Esophagus (tissue), 2 donors: ENCODE results near the gene IFT80. TPM values are rescaled to one million over a fixed set of nuclear protein-coding genes. Genes with fewer than 3 reads are reported as not detected.
"Not testable (repeated sequence)": the region's sequence is repeated elsewhere in the genome, so short reads cannot be mapped to it uniquely, and the experiment has no call there.

Experiments used
- H3K27ac ChIP-seq, 2 donors: one replicate each; pipeline ENCODE4 v1.5.1; 2013; ENCODE audit warnings: low read depth in 2 of 2, mild to moderate bottlenecking in 2 of 2, inconsistent platforms in 1 of 2, low read length in 1 of 2, moderate library complexity in 1 of 2
- H3K27me3 ChIP-seq, 2 donors: one replicate each; pipeline ENCODE4 v1.6.1; 2013; ENCODE audit warnings: low read length in 2 of 2, control low read depth in 1 of 2, mild to moderate bottlenecking in 1 of 2; ENCODE audit not compliant: insufficient read depth in 2 of 2, control insufficient read depth in 1 of 2
- H3K36me3 ChIP-seq, 2 donors: one replicate each; pipeline ENCODE4 v1.6.1; 2013; ENCODE audit warnings: low read length in 1 of 2; ENCODE audit not compliant: control insufficient read depth in 2 of 2, insufficient read depth in 2 of 2
- H3K4me1 ChIP-seq, 2 donors: one replicate each; pipeline ENCODE4 v1.6.1; 2013; ENCODE audit warnings: low read length in 1 of 2; ENCODE audit not compliant: control insufficient read depth in 2 of 2, insufficient read depth in 2 of 2
- H3K4me3 ChIP-seq, 2 donors: one replicate each; pipeline ENCODE4 v1.5.1; 2013; ENCODE audit warnings: low read length in 2 of 2, mild to moderate bottlenecking in 2 of 2, low read depth in 1 of 2, moderate library complexity in 1 of 2
- H3K9me3 ChIP-seq, 2 donors: one replicate each; pipeline ENCODE4 v1.6.1; 2013; ENCODE audit warnings: mild to moderate bottlenecking in 2 of 2, low read depth in 1 of 2, low read length in 1 of 2, moderate library complexity in 1 of 2; ENCODE audit not compliant: control insufficient read depth in 2 of 2, insufficient read depth in 1 of 2
- WGBS, 2 donors: extraction: QIAGEN DNeasy Blood & Tissue Kit; methylation state at CpG; one replicate each; pipeline ENCODE4 v1.1.7; 2013; 5-methylcytosine and 5-hydroxymethylcytosine counted together
- polyA plus RNA-seq, 2 donors: library from polyadenylated mRNA; stranded (reverse); fragments of 200-250 nt; gene quantifications; one replicate each; pipeline ENCODE4 v1.2.3, GENCODE V29; 2013
- donor health status: healthy with polysubstance abuse.
- donor health status: Bipolar disorder and iron deficiency.

The IFT80 gene
- polyA plus RNA-seq, 2 donors, result 9.2 to 20.5 TPM

- Histone ChIP-seq H3K27me3 (no peaks in the 10 kb centered on the region), H3K4me1 (no peaks in the 10 kb centered on the region), H3K36me3 (no peaks in the 10 kb centered on the region), H3K4me3 (no peak overlapping the region), H3K27ac (no peak overlapping the region), H3K9me3 (no peaks in the 10 kb centered on the region)
- 78 to 85% methylated on average over 2 of the region's 2 CpGs for WGBS, 2 donors
Measured at GRCh38 chr3:160257606-160258005, 141.4 kb downstream of the IFT80 start.

GRCh38 chr3:160253298-160253697 lies 145.7 kb downstream of the IFT80 start:
- no peak overlapping the region for H3K27ac ChIP-seq
- no peaks in the 10 kb centered on the region for H3K9me3 ChIP-seq
- no peaks in the 10 kb centered on the region for H3K36me3 ChIP-seq
- H3K4me1 ChIP-seq, result no peaks in the 10 kb centered on the region
- H3K27me3 ChIP-seq, result no peaks in the 10 kb centered on the region
- no peak overlapping the region for H3K4me3 ChIP-seq

- H3K27ac ChIP-seq, result no peak overlapping the region
- H3K4me1 ChIP-seq, result no peaks in the 10 kb centered on the region
- no peaks in the 10 kb centered on the region for H3K27me3 ChIP-seq
- no peak overlapping the region for H3K4me3 ChIP-seq
- no peaks in the 10 kb centered on the region for H3K9me3 ChIP-seq
- 69 to 80% methylated on average over 1 of the region's 1 CpG for WGBS, 2 donors
- no peaks in the 10 kb centered on the region for H3K36me3 ChIP-seq
Measured at GRCh38 chr3:160247766-160248165, 151.3 kb downstream of the IFT80 start.

GRCh38 chr3:160245261-160245800 lies 153.7 kb downstream of the IFT80 start:
- Histone ChIP-seq H3K27ac (no peak overlapping the region), H3K4me3 (no peak overlapping the region), H3K27me3 (no peaks in the 10 kb centered on the region), H3K4me1 (no peaks in the 10 kb centered on the region), H3K9me3 (no peaks in the 10 kb centered on the region), H3K36me3 (no peaks in the 10 kb centered on the region)
- WGBS, 2 donors, result 92 to 93% methylated on average over 9 of the region's 9 CpGs

GRCh38 chr3:160240719-160241118 lies 158.3 kb downstream of the IFT80 start:
- 75 to 76% methylated on average over 6 of the region's 6 CpGs for WGBS, 2 donors
- H3K27me3 ChIP-seq, H3K27ac ChIP-seq, H3K4me3 ChIP-seq, H3K4me1 ChIP-seq, H3K9me3 ChIP-seq, H3K36me3 ChIP-seq: not testable (repeated sequence)

- Histone ChIP-seq H3K9me3 (no peaks in the 10 kb centered on the region), H3K27ac (no peak overlapping the region), H3K4me1 (no peaks in the 10 kb centered on the region), H3K4me3 (no peak overlapping the region), H3K36me3 (no peaks in the 10 kb centered on the region), H3K27me3 (no peaks in the 10 kb centered on the region)
- 67 to 71% methylated on average over 3 of the region's 3 CpGs for WGBS, 2 donors
Measured at GRCh38 chr3:160232014-160232413, 167.0 kb downstream of the IFT80 start.

GRCh38 chr3:160227419-160227818 lies 171.6 kb downstream of the IFT80 start:
- 61 to 70% methylated on average over 3 of the region's 3 CpGs for WGBS, 2 donors
- H3K4me3 ChIP-seq, result peak overlapping the region in 1 of 2 donors; percentile 41
- peaks cover 0 to 4% of the 10 kb centered on the region in 2 donors for H3K36me3 ChIP-seq
- peaks cover 7 to 14% of the 10 kb centered on the region in 2 donors for H3K4me1 ChIP-seq
- H3K27me3 ChIP-seq, result peaks cover 0 to 21% of the 10 kb centered on the region in 2 donors
- no peak overlapping the region for H3K27ac ChIP-seq
- H3K9me3 ChIP-seq, result peaks cover 0 to 9% of the 10 kb centered on the region in 2 donors

- 3 to 4% methylated on average over 85 to 87 of the region's 87 CpGs for WGBS, 2 donors
- H3K4me1 ChIP-seq, result peaks cover 7 to 14% of the 10 kb centered on the region in 2 donors
- peak overlapping the region; percentile 62 to 84 for H3K4me3 ChIP-seq
- H3K27me3 ChIP-seq, result peaks cover 0 to 22% of the 10 kb centered on the region in 2 donors
- no peak overlapping the region for H3K27ac ChIP-seq
- H3K36me3 ChIP-seq, result peaks cover 0 to 4% of the 10 kb centered on the region in 2 donors
- H3K9me3 ChIP-seq, result peaks cover 0 to 9% of the 10 kb centered on the region in 2 donors
Measured at GRCh38 chr3:160226026-160226907, 172.8 kb downstream of the IFT80 start.

GRCh38 chr3:160225176-160226025 lies 173.6 kb downstream of the IFT80 start, which contains the start of gene C3orf80:
C3orf80 (plus strand) TSS chr3:160225422; CDS start chr3:160225636, 214 bp downstream.
- Histone ChIP-seq H3K9me3 (peaks cover 0 to 9% of the 10 kb centered on the region in 2 donors), H3K36me3 (peaks cover 0 to 4% of the 10 kb centered on the region in 2 donors), H3K4me3 (peak within 1 kb of the TSS; percentile 62 to 84), H3K4me1 (peaks cover 7 to 14% of the 10 kb centered on the region in 2 donors), H3K27me3 (peaks cover 0 to 22% of the 10 kb centered on the region in 2 donors), H3K27ac (no peak within 1 kb of the TSS)
- WGBS, 2 donors, result 0 to 1% methylated on average over 80 to 104 of the region's 104 CpGs
